DND-41 (cell line): ENCODE results near the gene UBL5.

Experiments used
- EZH2 ChIP-seq: IDR thresholded peaks from 3 replicates; pipeline ENCODE4 v1.6.1; 2012; ENCODE audit warnings: borderline replicate concordance, low read depth, mild to moderate bottlenecking, moderate library complexity, low read length, inconsistent platforms; ENCODE audit not compliant: severe bottlenecking
- TF ChIP-seq, protein P1 (sequence below): IDR thresholded peaks from 2 replicates; pipeline ENCODE4 v1.5.1; 2012; ENCODE audit warnings: borderline replicate concordance, low read length, moderate library complexity, mild to moderate bottlenecking; ENCODE audit not compliant: poor library complexity, severe bottlenecking; ENCODE audit errors: extremely low read depth

- TF ChIP-seq EZH2, result no peak
- TF ChIP-seq, protein P1, sequence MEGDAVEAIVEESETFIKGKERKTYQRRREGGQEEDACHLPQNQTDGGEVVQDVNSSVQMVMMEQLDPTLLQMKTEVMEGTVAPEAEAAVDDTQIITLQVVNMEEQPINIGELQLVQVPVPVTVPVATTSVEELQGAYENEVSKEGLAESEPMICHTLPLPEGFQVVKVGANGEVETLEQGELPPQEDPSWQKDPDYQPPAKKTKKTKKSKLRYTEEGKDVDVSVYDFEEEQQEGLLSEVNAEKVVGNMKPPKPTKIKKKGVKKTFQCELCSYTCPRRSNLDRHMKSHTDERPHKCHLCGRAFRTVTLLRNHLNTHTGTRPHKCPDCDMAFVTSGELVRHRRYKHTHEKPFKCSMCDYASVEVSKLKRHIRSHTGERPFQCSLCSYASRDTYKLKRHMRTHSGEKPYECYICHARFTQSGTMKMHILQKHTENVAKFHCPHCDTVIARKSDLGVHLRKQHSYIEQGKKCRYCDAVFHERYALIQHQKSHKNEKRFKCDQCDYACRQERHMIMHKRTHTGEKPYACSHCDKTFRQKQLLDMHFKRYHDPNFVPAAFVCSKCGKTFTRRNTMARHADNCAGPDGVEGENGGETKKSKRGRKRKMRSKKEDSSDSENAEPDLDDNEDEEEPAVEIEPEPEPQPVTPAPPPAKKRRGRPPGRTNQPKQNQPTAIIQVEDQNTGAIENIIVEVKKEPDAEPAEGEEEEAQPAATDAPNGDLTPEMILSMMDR, result no peak
Measured at GRCh38 chr19:9786342-9786741, 41.4 kb upstream of the UBL5 start.
